Ascending aorta (tissue), 2 donors: Measurements from ENCODE around the gene EIF2B5. TPM values are rescaled to one million over a fixed set of nuclear protein-coding genes. Genes with fewer than 3 reads are reported as not detected.
"Not testable (repeated sequence)": the region's sequence is repeated elsewhere in the genome, so short reads cannot be mapped to it uniquely, and the experiment has no call there.

Experiments used
- DNase-seq, 2 donors: peaks; one replicate each; pipeline ENCODE4 v3.0.0-alpha.2; 2019; ENCODE audit warnings: low spot score in 2 of 2
- H3K27ac ChIP-seq, 2 donors: fragments of 200-600 bp; sonication (generic); one replicate each; pipeline ENCODE4 v1.5.1; 2016 to 2017; ENCODE audit warnings: mild to moderate bottlenecking in 1 of 2
- H3K27me3 ChIP-seq: fragments of 200-600 bp; sonication (generic); one replicate; pipeline ENCODE4 v1.5.1; 2017
- H3K36me3 ChIP-seq, 2 donors: fragments of 200-600 bp; sonication (generic); one replicate each; pipeline ENCODE4 v1.5.1; 2016
- H3K4me1 ChIP-seq, 2 donors: fragments of 200-600 bp; sonication (generic); one replicate each; pipeline ENCODE4 v1.5.1; 2016 to 2017; ENCODE audit warnings: mild to moderate bottlenecking in 1 of 2
- H3K4me3 ChIP-seq, 2 donors: fragments of 200-600 bp; sonication (generic); one replicate each; pipeline ENCODE4 v1.5.1; 2016 to 2017; ENCODE audit warnings: mild to moderate bottlenecking in 1 of 2
- H3K9me3 ChIP-seq, 2 donors: fragments of 200-600 bp; sonication (generic); one replicate each; pipeline ENCODE4 v1.5.1; 2016
- CTCF ChIP-seq, 3 experiments: fragments of 200-600 bp in 2 of 3; fragments of 450-650 bp in 1 of 3; sonication (generic) in 2 of 3; IDR thresholded peaks; one replicate each; pipeline ENCODE4 v1.5.1; 2016 to 2019; ENCODE audit warnings: antibody characterized with exemption in 3 of 3, mild to moderate bottlenecking in 1 of 3, moderate library complexity in 1 of 3
- intact Hi-C: fragments of 100-400 bp; cut with DNase I; formaldehyde crosslinking; loops from one replicate; pipeline ENCODE4 v1.15.1; 2023
- total RNA-seq: library from RNA; depleted of rRNA; stranded (reverse); fragments of >200 nt; gene quantifications from one replicate; pipeline ENCODE4 v1.1.0, GENCODE V29; 2016

The EIF2B5 gene
- total RNA-seq, 1 donor from 2014 or later = 24.7 TPM

- no peaks in the 10 kb centered on the region for H3K27me3 ChIP-seq
- H3K27ac ChIP-seq = no peak overlapping the region
- DNase-seq = no peak
- TF ChIP-seq CTCF (IDR thresholded peaks at IDR 0.05) = no peak
- no peaks in the 10 kb centered on the region for H3K9me3 ChIP-seq
- no peaks in the 10 kb centered on the region for H3K4me1 ChIP-seq
- no peak overlapping the region for H3K4me3 ChIP-seq
- intact Hi-C loops = no loop called here
- peaks cover 29 to 32% of the 10 kb centered on the region in 2 donors for H3K36me3 ChIP-seq
These were observed 12.9 kb downstream of the EIF2B5 start for GRCh38 chr3:184148076-184148475.

GRCh38 chr3:184149123-184149522, 14.0 kb downstream of the EIF2B5 start:
- no peak for DNase-seq
- intact Hi-C loops = no loop called here
- H3K4me3 ChIP-seq = no peak overlapping the region
- peaks cover 18 to 22% of the 10 kb centered on the region in 2 donors for H3K36me3 ChIP-seq
- H3K4me1 ChIP-seq = no peaks in the 10 kb centered on the region
- no peaks in the 10 kb centered on the region for H3K9me3 ChIP-seq
- no peak overlapping the region for H3K27ac ChIP-seq
- no peaks in the 10 kb centered on the region for H3K27me3 ChIP-seq
- TF ChIP-seq CTCF (IDR thresholded peaks at IDR 0.05) = no peak

- DNase-seq = not testable (repeated sequence)
- intact Hi-C loops = loop anchor here (10.0 kb wide), 1 partner anchor 1055 kb away; the partner anchor contains the start of gene MCCC1
These were observed 14.6 kb downstream of the EIF2B5 start for GRCh38 chr3:184149770-184150169.

GRCh38 chr3:184154885-184155643, 19.9 kb downstream of the EIF2B5 start, which contains the start of gene DVL3:
Gene DVL3 (plus strand): TSS chr3:184155377. CDS start chr3:184155636, 259 bp downstream.
- H3K27me3 ChIP-seq = no peaks in the 10 kb centered on the region

More at GRCh38 chr3:184149770-184150169, 14.6 kb downstream of the EIF2B5 start:
- H3K4me3 ChIP-seq, H3K27ac ChIP-seq, H3K27me3 ChIP-seq, H3K9me3 ChIP-seq, H3K4me1 ChIP-seq: not testable (repeated sequence)
- H3K36me3 ChIP-seq = peaks cover 12 to 15% of the 10 kb centered on the region in 2 donors

GRCh38 chr3:184155644-184156521, 20.7 kb downstream of the EIF2B5 start:
- Histone ChIP-seq H3K4me3 (peak overlapping the region; percentile 80 to 97), H3K27ac (peak overlapping the region; percentile 87 to 89), H3K36me3 (no peaks in the 10 kb centered on the region), H3K27me3 (no peaks in the 10 kb centered on the region), H3K9me3 (no peaks in the 10 kb centered on the region), H3K4me1 (peaks cover 14 to 27% of the 10 kb centered on the region in 2 donors)
- DNase-seq = peak in 1 of 2 donors; percentile 76
- no peak for TF ChIP-seq CTCF (IDR thresholded peaks at IDR 0.05)
- intact Hi-C loops = loop anchor here (1.0 to 10.0 kb wide), 6 partner anchors 18 to 1061 kb away; partner anchors contain the start of genes ABCC5, ALG3, AP2M1 and EEF1AKMT4

More at GRCh38 chr3:184154885-184155643, 19.9 kb downstream of the EIF2B5 start, which contains the start of gene DVL3:
- H3K4me1 ChIP-seq = peaks cover 9 to 21% of the 10 kb centered on the region in 2 donors
- intact Hi-C loops = loop anchor here (5.0 to 10.0 kb wide), 3 partner anchors 92 to 1060 kb away; partner anchors contain the start of genes ABCC5, ALG3, EEF1AKMT4 and MCCC1
- H3K9me3 ChIP-seq = no peaks in the 10 kb centered on the region
- H3K36me3 ChIP-seq = no peaks in the 10 kb centered on the region
- no peak for TF ChIP-seq CTCF (IDR thresholded peaks at IDR 0.05)
- DNase-seq = peak in 1 of 2 donors; percentile 81
- peak within 1 kb of the TSS; percentile 87 to 89 for H3K27ac ChIP-seq
- peak within 1 kb of the TSS; percentile 80 to 97 for H3K4me3 ChIP-seq
